OCI-M1 (cell line): ENCODE data around the gene DNAJC9.

ENCODE experiments used
- DNase-seq: peaks from one replicate; lab custom pipeline; 2025; lab: John Stamatoyannopoulos, UW

The DNAJC9 gene, protein sequence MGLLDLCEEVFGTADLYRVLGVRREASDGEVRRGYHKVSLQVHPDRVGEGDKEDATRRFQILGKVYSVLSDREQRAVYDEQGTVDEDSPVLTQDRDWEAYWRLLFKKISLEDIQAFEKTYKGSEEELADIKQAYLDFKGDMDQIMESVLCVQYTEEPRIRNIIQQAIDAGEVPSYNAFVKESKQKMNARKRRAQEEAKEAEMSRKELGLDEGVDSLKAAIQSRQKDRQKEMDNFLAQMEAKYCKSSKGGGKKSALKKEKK

GRCh38 chr10:73246646-73247508 lies at the start of gene DNAJC9:
TSS of gene DNAJC9 (minus strand) at chr10:73247255. CDS start at chr10:73247189, 66 bp downstream.
- peak; percentile 98 for DNase-seq

DNA sequence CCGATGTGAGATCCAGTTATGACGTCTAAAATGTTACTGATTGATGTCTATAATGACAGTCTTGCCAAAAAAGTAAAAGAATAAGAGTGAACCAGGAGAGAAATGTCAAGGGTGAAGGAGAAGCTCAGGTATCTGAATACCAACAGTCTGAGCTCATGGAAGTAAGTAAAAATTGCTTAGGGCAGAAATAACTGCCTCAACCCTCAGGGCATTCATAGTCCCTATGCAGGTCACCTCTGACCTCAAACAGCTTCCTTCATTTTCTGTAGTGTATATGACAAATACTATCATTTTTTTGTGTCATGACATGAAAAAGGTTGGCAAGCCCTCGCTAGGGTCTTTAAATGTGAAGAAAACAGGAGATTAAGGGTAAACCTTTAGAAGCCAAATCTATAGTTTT lies 46.4 kb upstream of the DNAJC9 start:
- DNase-seq = no peak

- no peak for DNase-seq
These were observed 42.9 kb upstream of the DNAJC9 start for GRCh38 chr10:73289958-73290357.

DNA sequence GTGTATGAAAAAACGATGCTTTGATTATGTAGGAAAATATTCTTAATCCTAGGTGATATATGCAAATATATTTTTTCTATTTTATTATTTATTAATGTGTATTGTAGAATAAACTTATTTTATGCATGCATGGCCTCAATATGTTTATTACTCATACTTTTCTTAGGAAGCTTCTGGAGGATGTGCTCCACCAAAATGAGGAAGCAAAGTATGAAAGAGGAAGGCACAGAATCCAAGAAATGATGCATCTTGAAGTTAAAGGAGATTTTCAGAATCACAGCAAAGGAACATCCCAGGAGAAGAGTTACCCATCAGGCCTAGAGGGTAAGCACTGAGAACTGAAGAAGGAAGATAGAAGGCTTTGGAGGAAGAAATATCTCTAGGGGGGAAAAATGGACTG lies 40.4 kb upstream of the DNAJC9 start:
- DNase-seq = no peak

GRCh38 chr10:73281097-73281496 lies 34.0 kb upstream of the DNAJC9 start:
- DNase-seq = no peak

GRCh38 chr10:73264423-73264822 lies 17.4 kb upstream of the DNAJC9 start:
- DNase-seq = no peak

DNA sequence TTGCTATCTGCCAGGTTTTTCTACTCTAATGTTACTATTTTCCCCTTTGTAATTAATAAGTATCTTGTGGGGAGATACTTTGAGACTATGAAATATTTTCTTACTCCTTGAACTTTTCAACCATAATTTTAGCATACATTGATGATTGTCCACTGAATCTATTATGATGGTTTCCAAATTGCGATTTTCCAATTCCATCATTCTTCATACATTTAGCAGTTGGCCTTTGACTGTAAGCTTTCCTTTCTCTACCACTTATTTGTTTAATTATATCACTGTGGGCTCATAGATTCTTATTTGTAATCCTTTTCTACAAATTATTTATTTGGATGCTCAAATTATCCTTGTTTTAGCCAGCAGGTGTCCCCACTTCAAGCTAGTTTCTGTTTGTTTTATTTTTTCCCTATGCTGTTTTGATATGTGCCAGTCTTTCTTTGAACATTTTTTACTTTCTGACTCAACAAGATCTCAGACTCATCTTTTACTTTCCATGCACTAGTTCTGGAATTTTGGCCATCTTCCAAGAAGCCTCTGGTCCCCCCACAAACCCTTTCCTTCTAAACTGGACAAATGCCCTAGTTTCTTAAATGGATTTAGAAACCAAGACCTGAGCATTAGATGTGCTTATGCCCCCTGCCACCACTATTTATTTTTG lies 16.8 kb upstream of the DNAJC9 start:
- DNase-seq = peak; percentile 73

DNA sequence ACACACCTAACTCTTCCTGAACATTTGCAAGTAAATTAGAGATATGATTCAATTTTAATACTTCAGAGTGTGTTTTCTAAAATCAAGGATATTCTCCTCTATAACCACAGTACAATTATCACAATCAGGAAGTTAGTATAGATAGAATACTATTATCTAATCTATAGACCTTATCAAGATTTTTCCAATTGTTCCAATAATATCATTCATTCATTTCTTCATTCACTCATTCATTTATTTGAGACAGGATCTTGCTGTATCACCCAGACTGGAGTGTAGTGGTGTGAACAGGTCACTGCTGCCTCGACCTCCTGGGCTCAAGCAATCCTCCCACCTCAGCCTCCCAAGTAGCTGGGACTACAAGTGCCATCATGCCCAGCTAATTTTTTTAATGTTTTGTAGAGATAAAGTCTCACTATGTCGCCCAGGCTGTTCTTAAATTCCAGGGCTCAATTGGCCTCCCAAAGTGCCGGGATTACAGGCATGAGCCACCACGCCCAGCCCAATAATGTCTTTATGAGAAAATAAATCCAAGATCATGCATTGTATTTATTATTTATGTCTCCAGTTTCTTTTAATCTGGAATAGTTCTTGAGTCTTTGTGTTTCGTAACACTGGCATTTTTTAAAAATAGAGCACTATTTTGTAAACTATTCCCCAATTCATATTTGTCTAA lies 16.0 kb upstream of the DNAJC9 start:
- DNase-seq = no peak

DNA sequence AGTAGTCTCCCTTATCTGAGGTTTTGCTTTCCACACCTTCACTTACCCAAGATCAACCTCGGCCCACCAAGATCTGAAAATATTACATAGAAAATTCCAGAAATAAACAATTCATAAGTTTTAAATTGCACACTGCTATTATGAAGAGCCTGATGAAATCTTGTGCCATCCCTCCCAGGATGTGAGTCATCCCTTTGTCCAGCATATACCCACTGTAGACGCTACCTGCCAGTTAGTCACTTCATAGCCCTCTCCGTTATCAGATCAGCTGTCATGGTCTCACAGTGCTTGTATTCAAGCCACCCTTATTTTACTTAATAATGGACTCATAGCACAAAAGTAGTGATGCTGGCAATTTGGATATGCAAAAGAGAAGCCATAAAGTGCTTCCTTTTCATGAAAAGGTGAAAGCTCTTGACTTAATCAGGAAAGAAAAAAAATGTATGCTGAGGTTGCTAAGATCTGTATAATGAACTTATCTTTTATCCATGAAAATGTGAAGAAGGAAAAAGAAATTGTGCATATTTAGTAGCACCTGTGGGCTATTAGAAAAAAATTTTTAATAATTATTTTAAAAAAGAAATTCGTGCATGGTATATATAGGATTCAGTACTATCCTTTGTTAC lies 15.2 kb upstream of the DNAJC9 start:
- DNase-seq = peak; percentile 83

DNA sequence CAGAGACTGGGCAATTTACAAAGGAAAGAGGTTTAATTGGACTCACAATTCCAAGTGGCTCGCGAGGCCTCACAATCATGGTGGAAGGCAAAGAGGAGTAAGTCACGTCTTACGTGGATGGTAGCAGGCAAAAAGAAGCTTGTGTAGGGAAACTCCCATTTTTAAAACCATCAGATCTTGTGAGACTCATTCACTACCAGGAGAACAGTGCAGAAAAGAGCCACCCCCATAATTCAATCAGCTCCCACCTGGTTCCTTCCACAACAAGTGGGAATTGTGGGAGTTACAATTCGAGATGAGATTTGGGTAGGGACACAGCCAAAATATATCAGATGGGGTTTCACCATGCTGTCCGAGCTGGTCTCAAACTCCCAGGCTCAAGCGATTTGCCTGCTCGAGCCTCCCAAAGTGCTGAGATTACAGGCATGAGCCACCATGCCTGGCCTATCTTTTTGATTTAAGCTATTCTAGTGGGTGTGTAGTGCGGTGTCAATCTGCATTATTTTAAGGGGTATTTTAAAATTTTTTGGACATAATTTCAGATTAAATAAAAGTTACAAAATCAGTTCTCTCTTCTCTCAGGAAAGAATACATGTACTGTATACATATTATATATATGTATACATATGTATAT lies 14.4 kb upstream of the DNAJC9 start:
- no peak for DNase-seq

- DNase-seq = peak; percentile 57
These were observed 11.6 kb upstream of the DNAJC9 start for GRCh38 chr10:73258612-73259011.

- DNase-seq = peak; percentile 71
These were observed 6.1 kb upstream of the DNAJC9 start for GRCh38 chr10:73253225-73253555.

- peak; percentile 98 for DNase-seq
These were observed 5.6 kb upstream of the DNAJC9 start, which contains the start of gene MRPS16 for GRCh38 chr10:73252445-73253224. TSS of gene MRPS16 (minus strand) at chr10:73252644. CDS start at chr10:73252482, 162 bp downstream.

DNA sequence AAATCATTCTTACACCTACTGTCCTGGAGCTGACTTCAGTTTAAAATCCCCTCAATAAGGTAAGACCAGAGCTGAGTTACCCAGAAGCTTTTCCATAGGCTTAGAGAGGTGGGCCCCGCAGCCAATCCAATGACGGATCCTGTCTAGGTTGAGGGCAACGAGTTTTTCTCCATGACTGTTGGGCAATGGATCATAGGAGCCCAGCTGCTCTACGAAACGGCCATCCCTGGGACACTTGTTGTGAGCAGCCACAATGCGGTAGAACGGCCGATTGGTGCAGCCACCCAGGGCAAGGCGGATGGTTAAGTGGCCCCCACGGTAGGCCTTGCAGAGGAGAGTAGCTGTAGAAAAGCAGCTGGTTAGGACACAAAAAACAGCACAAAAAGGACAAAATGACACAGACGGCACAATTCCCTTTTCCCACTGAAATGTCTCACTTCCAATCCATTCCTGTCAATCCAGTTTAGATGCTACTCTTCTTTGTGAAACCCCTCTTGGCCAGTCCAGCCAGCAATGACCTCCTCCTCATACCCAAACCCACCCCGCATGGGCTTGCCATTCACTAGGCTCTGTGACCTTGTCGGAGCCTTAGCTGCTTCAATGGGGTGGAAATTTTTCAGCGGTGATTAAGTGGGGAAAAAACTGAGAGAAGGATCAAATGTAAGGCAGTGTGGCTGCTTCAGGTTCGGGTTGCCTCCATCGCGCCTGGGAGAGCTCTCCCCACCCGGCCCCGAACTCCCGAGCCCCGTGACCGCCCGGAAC lies 4.8 kb upstream of the DNAJC9 start:
- peak; percentile 48 for DNase-seq

DNA sequence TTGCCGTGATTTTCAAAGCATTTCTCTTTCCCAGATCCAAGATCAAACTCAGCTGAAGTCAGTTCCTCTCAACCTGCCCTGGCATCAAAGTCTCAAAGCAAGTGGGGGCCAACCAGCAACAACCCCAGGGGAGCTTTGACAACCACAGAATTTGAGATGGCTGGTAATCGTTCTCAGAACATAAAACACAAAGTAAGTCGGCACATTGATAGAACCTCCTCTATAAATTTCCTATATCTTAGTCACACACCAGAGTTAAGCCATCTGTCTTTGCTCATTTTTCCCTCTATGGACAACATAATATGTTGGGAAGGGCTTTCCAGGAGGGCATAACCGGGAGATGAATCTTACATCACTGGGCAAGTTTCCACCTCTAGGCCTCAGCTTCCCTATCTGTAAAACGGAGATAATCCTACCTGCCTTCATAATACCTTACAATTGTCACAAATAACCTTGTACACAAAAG lies 1.2 kb upstream of the DNAJC9 start:
- no peak for DNase-seq

GRCh38 chr10:73247509-73248258 lies 629 bp upstream of the DNAJC9 start:
- DNase-seq = peak; percentile 71

DNA sequence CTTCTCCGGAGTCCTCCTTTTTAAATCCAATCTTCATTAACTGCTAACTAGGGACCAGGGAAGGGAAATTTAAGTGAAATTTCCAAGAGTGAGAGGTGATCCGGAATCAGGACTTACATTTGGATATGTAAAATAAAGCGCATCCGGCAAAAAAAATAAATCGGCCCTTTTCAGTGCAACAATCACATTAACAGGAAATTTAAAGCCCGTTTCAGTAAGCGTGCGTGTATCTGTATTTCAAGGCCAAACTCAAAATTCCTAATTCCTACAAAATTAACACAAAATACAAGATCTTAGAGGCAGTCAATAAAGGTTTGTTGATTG lies 771 bp downstream of the DNAJC9 start:
- no peak for DNase-seq

- DNase-seq = peak; percentile 94
These were observed 2.1 kb downstream of the DNAJC9 start for GRCh38 chr10:73244866-73245477.

GRCh38 chr10:73239908-73240307 lies 7.1 kb downstream of the DNAJC9 start:
- DNase-seq = no peak
